Stimulated activated CD8-positive, alpha-beta memory T cell treated with anti-CD3 and anti-CD28 coated beads, Interleukin-15, amount 100 ng/mL, for 48 hours (primary cell): Measurements from ENCODE around the gene ATG14.
A peak's percentile ranks its signal among the peaks of the same experiment; 100 is the strongest.
"Not testable (repeated sequence)": the region's sequence is repeated elsewhere in the genome, so short reads cannot be mapped to it uniquely, and the experiment has no call there.

Experiments used
- DNase-seq, 2 donors: peaks; one replicate each; pipeline ENCODE4 v3.0.0-alpha.2; 2020; ENCODE audit warnings: low read depth in 2 of 2

ATG14 gene

GRCh38 chr14:55411426-55412389, at the start of gene ATG14:
Gene ATG14 (minus strand): TSS chr14:55411830. CDS start chr14:55411822, 8 bp downstream.
- peak; percentile 61 to 68 for DNase-seq

DNA sequence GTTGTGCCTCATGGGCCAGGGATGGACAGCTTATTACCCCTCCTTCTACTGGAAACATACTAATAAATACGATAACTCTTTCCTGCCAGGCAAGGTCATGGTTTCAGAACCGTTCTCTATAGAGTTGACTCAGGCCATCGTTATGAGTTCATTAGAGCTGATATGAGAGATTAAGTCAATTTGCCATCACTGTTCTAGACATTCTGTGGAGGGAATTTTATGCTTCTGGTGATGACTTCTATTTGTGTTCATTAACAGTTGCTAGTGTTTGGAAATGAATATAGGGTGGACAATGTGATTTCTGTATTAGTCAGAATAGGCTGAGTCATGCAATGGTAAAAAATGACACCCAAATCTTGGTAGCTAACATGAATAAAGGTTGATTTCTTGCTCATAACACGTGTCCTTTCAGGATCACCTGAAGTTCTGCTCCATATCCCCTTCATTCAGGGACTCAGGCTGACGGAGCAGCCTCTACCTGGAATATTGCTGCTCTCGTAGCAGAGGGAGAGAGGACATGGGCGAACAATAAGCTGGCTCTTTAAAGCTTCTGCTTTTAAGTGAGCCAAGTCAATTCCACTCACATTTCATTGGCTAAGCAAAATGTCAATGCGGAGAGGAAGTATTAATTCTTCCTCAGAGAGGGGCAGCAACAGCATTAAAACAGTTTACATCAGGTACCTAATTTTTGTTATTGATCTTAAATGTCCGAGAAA, 47.3 kb upstream of the ATG14 start:
- no peak for DNase-seq

DNA sequence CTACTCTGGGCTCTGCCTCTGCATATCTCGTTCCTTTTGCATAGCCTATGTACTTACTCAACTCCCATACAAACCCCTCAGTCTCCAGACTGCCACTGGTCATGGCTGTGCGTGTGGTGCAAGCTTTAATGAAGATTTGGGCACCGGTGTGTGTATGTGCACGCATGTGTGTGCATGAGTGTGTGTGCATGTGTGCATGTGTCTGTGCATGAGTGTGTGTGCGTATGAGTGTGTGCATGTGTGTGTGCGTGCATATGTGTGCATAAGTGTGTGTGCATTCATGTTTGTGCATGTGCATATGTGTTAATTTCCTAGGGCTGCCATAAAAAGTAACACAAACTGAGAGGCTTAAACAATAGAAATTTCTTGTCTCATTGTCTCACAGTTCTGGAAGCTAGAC, 45.9 kb upstream of the ATG14 start:
- no peak for DNase-seq

DNA sequence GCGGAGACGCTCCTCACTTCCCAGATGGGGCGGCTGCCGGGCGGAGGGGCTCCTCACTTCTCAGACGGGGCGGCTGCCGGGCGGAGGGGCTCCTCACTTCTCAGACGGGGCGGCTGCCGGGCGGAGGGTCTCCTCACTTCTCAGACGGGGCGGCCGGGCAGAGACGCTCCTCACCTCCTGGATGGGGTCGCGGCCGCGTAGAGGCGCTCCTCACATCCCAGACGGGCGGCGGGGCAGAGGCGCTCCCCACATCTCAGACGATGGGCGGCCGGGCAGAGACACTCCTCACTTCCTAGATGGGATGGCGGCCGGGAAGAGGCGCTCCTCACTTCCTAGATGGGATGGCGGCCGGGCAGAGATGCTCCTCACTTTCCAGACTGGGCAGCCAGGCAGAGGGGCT, 44.8 kb upstream of the ATG14 start:
- DNase-seq, result not testable (repeated sequence)

DNA sequence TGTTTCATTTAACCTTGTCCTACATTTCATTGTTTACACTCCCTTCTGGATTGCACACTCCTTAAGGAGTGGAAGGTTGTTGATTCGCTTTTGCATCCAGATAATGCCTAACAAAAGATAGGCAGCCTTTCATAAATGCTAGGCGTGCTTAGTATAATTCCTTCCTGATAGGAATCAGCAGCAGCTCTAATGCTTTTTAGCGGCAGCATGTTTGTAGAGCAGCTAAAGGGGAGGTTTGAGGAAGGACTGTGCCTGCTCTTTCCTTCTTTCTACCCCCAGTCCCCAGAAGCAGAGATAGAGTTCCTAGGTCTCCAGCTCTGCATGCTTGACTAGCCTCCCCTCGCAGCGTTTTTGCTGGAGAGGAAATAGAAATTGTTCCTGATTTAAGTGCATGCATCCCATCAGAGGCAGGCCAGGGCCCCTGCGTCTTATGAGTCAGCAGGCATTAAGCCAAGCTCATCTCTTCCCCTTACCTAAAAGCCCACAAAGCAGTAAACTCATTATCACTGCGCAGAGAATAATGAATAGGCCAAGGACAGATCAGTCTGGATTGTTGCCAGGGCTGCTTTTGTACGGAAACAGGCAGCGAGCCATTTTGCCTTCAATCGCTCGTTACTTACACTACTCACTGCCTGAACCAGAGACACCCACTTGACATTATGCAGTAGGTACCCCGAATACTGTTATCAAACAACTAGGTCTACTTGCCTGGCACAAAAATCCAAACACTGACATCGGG, 42.8 kb upstream of the ATG14 start:
- no peak for DNase-seq

- no peak for DNase-seq
Measured at GRCh38 chr14:55451950-55452349, 40.3 kb upstream of the ATG14 start.

DNA sequence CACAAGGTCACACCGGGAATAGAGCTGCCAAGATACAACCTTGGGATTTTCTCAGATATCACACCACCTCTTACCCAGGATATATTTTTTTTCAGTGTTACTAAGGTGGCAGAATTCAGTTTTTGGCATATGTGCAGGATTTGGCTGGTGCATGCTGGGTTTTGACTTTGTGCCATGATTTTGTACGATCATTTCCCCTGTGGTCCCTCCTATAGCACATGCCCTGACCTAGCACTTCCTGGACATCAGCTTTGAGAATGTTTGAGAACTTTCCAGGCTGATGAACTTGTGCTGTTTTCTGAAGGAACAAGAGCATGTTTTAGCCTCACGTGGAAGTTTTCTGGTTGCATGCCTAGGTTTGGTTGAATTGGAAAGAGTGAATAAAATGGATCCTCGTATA, 39.8 kb upstream of the ATG14 start:
- no peak for DNase-seq

GRCh38 chr14:55450987-55451386, 39.4 kb upstream of the ATG14 start:
- DNase-seq, result no peak

- DNase-seq, result no peak
Measured at GRCh38 chr14:55450539-55450938, 38.9 kb upstream of the ATG14 start.

GRCh38 chr14:55450124-55450523, 38.5 kb upstream of the ATG14 start:
- DNase-seq, result no peak

DNA sequence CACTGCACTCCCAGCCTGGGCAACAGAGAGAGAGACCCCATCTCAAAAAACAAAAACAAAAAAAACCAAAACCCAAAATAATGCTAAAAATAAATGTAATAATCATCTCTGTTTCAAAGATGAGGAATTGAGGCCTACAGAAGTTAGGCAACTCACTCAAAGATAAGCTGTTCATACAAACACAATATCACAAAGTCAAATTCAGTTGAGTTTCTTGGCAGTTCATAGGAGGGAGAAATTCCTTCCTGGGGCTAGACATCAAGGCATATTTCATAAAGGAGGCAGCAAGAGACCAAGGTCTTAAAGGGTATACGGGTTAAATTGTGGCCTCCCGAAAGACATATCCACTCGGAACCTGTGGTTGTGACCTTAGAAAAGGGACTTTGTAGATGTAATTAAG, 37.5 kb upstream of the ATG14 start:
- no peak for DNase-seq

- peak in 1 of 2 donors; percentile 43 for DNase-seq
Measured at GRCh38 chr14:55448141-55448614, 36.5 kb upstream of the ATG14 start.

GRCh38 chr14:55446833-55447232, 35.2 kb upstream of the ATG14 start:
- no peak for DNase-seq

GRCh38 chr14:55446127-55446736, 34.6 kb upstream of the ATG14 start:
- DNase-seq, result peak in 1 of 2 donors; percentile 21

DNA sequence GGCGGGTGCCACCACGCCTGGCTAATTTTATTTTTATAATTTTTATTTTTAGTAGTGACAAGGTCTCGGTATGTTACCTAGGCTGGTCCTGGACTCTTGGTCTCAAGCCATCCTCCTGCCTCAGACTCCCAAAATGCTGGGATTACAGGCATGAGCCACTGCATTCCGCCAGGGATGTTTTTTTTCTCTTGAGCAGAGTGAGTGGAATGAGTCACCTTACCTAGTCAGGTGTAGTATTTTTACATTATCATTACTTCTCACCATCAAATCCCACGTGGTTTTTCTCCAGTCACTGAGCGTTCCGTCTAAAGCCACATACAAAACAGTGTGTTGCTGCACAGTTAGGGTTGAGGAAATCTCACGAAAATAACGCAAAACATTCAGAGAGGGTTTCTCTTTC, 29.7 kb upstream of the ATG14 start:
- DNase-seq, result no peak

DNA sequence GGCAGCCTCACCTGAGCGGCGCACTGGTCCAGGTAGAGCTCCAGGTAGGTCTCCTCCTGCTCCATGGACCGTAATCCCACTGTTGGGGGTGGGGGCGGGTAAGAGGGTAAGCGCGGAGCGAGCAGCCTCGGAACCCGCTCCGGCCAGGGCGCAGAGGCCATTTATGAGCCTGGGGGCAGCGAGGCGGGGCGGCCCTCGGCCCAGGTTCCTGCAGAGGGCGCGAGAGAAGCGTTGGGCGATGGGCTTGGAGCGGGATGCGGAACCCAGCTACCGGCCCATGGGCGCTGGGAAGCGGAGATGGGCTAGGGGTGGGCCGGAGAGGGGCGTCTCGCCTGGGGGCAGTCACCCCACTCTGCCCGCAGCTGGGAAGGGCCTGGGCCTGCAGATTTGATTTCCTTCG, 28.8 kb upstream of the ATG14 start, which contains the start of gene TBPL2:
TBPL2 (minus strand) TSS at position 232 of the 400 bp plus-strand sequence; CDS start at position 65, 167 bp downstream.
- DNase-seq, result no peak

DNA sequence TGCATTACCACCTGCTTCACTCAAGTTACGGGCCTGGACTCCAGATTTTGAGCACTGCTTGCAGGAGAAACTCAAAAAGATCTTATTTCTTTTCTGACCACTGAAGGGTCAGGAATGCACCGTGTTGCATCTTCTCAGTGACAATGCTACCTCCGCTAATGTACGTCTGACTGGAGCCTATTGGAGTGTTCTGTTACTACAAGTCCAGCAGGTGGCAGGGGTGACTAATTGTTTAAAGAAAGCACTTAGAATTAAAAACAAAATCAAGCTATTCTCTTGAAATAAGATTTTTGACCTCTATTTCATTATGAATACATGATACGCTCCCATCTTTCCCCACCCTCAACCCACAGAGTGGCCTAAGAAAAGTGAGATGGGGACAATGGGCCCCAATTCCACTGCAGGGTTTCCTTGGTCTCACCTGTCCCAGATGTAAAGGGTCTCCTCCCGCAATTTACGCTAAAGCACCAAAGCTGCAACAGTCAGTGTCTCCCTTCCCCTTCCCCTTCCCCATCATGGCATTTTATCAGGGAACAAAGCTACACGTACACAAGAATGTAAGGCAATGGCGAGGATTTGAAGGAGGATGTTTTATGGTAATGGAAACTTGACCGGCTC, 26.5 kb upstream of the ATG14 start:
- DNase-seq, result no peak

DNA sequence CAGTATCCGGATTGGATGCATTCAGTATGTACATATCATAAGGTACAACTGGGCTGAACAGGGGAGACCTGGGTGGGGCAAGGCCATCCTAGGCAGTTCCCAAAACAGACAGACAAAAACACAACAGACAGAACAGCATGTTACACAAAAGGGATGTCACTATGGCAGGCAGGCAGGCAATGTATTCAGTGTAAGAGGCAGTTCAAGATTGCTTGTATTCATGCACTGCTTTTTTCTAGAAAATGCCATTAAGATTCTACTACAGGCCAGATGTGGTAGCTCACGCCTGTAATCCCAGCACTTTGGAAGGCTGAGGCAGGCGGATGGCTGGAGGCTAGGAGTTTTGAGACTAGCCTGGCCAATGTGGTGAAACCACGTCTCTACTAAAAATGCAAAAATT, 25.3 kb upstream of the ATG14 start:
- no peak for DNase-seq

DNA sequence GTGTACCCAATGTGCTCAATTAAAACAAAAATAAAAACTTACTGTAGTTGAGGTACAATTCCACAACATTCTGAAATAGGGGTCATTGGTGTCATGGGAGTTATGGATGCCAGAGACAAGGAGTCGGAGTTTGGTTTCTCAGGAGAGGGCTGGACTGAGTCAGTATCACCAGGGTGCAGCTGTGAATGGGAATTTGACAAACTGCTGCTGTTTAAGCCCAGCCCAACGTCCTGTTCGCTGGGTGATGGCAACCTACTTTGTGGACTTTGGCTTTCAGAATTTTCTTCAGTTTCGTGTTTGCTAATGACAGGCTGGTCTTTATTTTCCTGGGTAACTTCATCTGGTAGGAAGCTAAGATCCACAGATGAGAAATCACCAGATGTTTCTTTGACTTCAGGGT, 24.9 kb upstream of the ATG14 start:
- DNase-seq, result no peak

DNA sequence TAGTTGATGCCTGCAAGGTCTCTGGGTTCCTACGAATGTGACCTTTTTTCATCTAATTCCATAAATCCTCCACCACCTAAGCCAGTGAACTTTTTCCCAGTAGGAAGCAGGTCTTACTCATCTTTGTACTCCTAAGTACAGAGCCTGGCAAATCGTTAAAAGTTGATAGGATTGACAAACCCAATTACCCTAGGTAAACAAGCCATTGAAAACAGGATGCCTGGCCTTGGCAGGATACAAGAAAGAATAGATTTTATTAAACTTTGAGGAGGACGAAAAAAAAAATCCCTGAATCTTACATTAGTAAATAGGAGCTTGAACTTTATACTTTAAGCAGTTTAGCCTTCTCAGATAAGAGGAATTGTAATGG, 23.2 kb upstream of the ATG14 start:
- DNase-seq, result no peak
